HEK293 (cell line): ENCODE measurements around the gene STARD4.

Experiments
- GLIS2 ChIP-seq: fragments of 450-650 bp; formaldehyde crosslinking; IDR thresholded peaks from 2 replicates; pipeline ENCODE4 v1.5.1; 2016; ENCODE audit warnings: missing biosample characterization, missing genetic modification characterization
- TF ChIP-seq, protein P1 (sequence below): fragments of 450-650 bp; formaldehyde crosslinking; IDR thresholded peaks from 2 replicates; pipeline ENCODE4 v1.5.1; 2016; ENCODE audit warnings: missing biosample characterization, missing genetic modification characterization

DNA sequence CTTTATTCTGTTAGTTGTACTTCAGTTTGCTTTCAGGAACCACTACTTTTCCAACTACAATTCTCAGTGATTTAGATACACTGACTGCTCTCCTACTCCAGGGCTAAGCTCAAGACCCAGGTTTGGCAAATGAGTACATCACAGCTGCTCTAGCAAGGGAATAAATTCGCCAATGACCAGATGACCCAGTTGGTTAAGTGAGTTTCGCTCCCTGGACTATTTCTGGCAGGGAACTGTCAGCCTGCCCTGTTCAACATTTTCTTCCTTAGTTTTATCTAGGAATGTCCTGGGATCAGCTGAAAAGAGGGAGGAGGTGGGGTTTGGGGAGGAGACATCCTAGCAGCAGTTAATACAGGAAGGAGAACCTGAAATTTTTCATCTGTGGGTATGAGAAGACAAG lies 6.4 kb upstream of the STARD4 start:
- TF ChIP-seq GLIS2 (tag by site-specific recombination): no peak
- TF ChIP-seq, protein P1, sequence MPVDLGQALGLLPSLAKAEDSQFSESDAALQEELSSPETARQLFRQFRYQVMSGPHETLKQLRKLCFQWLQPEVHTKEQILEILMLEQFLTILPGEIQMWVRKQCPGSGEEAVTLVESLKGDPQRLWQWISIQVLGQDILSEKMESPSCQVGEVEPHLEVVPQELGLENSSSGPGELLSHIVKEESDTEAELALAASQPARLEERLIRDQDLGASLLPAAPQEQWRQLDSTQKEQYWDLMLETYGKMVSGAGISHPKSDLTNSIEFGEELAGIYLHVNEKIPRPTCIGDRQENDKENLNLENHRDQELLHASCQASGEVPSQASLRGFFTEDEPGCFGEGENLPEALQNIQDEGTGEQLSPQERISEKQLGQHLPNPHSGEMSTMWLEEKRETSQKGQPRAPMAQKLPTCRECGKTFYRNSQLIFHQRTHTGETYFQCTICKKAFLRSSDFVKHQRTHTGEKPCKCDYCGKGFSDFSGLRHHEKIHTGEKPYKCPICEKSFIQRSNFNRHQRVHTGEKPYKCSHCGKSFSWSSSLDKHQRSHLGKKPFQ: no peak
